Neuron (in vitro differentiated cells): ENCODE data around the gene AKNA.

ENCODE experiments used
- H2AFZ ChIP-seq: one replicate; pipeline ENCODE4 v1.6.1; 2013; ENCODE audit warnings: low read depth, mild to moderate bottlenecking, inconsistent platforms, low read length, moderate library complexity
- H3K27me3 ChIP-seq: one replicate; pipeline ENCODE4 v1.6.1; 2013; ENCODE audit warnings: low read length; ENCODE audit not compliant: insufficient read depth
- H3K36me3 ChIP-seq: one replicate; pipeline ENCODE4 v1.6.1; 2013; ENCODE audit warnings: low read length; ENCODE audit not compliant: insufficient read depth
- H3K4me1 ChIP-seq: one replicate; pipeline ENCODE4 v1.6.1; 2013; ENCODE audit warnings: low read length; ENCODE audit not compliant: insufficient read depth
- H3K4me3 ChIP-seq: 2 replicates; pipeline ENCODE4 v1.5.1; 2013; ENCODE audit warnings: mild to moderate bottlenecking, low read length, moderate library complexity
- H3K9me3 ChIP-seq: one replicate; pipeline ENCODE4 v1.6.1; 2013; ENCODE audit warnings: low read length

Gene AKNA

GRCh38 chr9:114366334-114367128, 21.3 kb downstream of the AKNA start:
- Histone ChIP-seq H3K4me1 (peaks cover 18% of the 10 kb centered on the region), H3K4me3 (no peak overlapping the region), H2AFZ (no peak overlapping the region), H3K27me3 (no peaks in the 10 kb centered on the region), H3K9me3 (no peaks in the 10 kb centered on the region), H3K36me3 (peaks cover 7% of the 10 kb centered on the region)

- Histone ChIP-seq H3K36me3 (peaks cover 18% of the 10 kb centered on the region), H3K4me1 (peaks cover 5% of the 10 kb centered on the region), H3K27me3 (no peaks in the 10 kb centered on the region), H3K9me3 (no peaks in the 10 kb centered on the region), H2AFZ (no peak overlapping the region), H3K4me3 (no peak overlapping the region)
Measured at GRCh38 chr9:114365194-114365593, 22.6 kb downstream of the AKNA start.

- Histone ChIP-seq H2AFZ (no peak overlapping the region), H3K36me3 (peaks cover 25% of the 10 kb centered on the region)
Measured at GRCh38 chr9:114364134-114365041, 23.4 kb downstream of the AKNA start.

GRCh38 chr9:114363424-114363823, 24.4 kb downstream of the AKNA start:
- H2AFZ ChIP-seq: no peak overlapping the region
- peaks cover 26% of the 10 kb centered on the region for H3K36me3 ChIP-seq
- H3K27me3 ChIP-seq: no peaks in the 10 kb centered on the region
- H3K4me3 ChIP-seq: no peak overlapping the region
- no peaks in the 10 kb centered on the region for H3K4me1 ChIP-seq
- H3K9me3 ChIP-seq: no peaks in the 10 kb centered on the region

More at GRCh38 chr9:114364134-114365041, 23.4 kb downstream of the AKNA start:
- H3K27me3 ChIP-seq: no peaks in the 10 kb centered on the region
- H3K4me1 ChIP-seq: no peaks in the 10 kb centered on the region
- no peaks in the 10 kb centered on the region for H3K9me3 ChIP-seq
- H3K4me3 ChIP-seq: no peak overlapping the region

- no peaks in the 10 kb centered on the region for H3K4me1 ChIP-seq
- H3K4me3 ChIP-seq: no peak overlapping the region
- H3K9me3 ChIP-seq: no peaks in the 10 kb centered on the region
- no peaks in the 10 kb centered on the region for H3K27me3 ChIP-seq
- peaks cover 31% of the 10 kb centered on the region for H3K36me3 ChIP-seq
- H2AFZ ChIP-seq: no peak overlapping the region
Measured at GRCh38 chr9:114362394-114362793, 25.4 kb downstream of the AKNA start.

DNA sequence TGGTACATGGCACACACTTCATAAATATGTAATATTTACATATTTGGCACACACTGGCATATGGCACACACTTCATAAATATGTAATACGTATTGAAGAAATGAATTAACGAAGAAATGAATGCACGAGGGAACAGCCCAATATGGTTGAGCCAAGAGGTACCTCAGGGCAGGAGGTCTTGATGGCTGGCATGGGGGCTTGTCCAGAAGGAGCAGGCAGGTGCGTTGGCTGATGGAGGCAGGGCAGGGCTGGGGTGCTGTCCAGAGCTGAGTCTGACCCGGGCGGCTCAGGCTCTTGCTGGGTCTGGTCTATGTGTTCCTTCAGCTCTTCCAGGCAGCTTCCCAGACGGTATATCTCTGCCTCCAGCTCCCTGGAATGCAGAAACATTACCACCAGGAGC, 26.2 kb downstream of the AKNA start:
- Histone ChIP-seq H3K4me3 (no peak overlapping the region), H3K27me3 (no peaks in the 10 kb centered on the region), H2AFZ (no peak overlapping the region), H3K36me3 (peaks cover 38% of the 10 kb centered on the region), H3K4me1 (no peaks in the 10 kb centered on the region), H3K9me3 (no peaks in the 10 kb centered on the region)

GRCh38 chr9:114359801-114360200, 28.0 kb downstream of the AKNA start:
- Histone ChIP-seq H3K4me1 (no peaks in the 10 kb centered on the region), H3K36me3 (peaks cover 46% of the 10 kb centered on the region), H3K27me3 (no peaks in the 10 kb centered on the region), H3K9me3 (no peaks in the 10 kb centered on the region), H2AFZ (no peak overlapping the region), H3K4me3 (no peak overlapping the region)

- H3K4me1 ChIP-seq: no peaks in the 10 kb centered on the region
- no peaks in the 10 kb centered on the region for H3K9me3 ChIP-seq
- H3K4me3 ChIP-seq: no peak overlapping the region
- H3K36me3 ChIP-seq: peaks cover 43% of the 10 kb centered on the region
- H2AFZ ChIP-seq: no peak overlapping the region
- no peaks in the 10 kb centered on the region for H3K27me3 ChIP-seq
Measured at GRCh38 chr9:114357911-114358328, 29.9 kb downstream of the AKNA start.

DNA sequence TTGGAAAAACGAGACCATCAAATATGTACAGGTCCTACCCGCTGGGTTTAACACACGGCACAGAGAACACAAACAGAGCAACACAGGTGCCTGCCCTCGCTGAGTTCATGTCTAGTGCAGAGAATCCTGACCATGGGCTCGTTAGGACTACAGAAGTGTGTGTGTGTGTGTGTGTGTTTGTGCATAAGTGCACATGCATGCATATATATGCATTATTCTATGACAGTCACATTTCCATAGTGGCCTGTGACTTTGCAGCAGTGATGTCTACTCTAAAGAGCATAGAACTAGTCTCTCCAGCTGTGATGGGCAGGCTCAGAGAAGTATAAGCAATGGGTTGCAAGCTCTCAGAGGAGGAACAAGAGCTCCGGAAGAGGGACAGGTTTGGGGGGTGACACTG, 30.4 kb downstream of the AKNA start:
- Histone ChIP-seq H3K4me1 (no peaks in the 10 kb centered on the region), H3K36me3 (peaks cover 43% of the 10 kb centered on the region), H3K9me3 (no peaks in the 10 kb centered on the region), H3K4me3 (no peak overlapping the region), H3K27me3 (no peaks in the 10 kb centered on the region), H2AFZ (no peak overlapping the region)

- Histone ChIP-seq H3K36me3 (peaks cover 43% of the 10 kb centered on the region), H2AFZ (no peak overlapping the region), H3K4me3 (no peak overlapping the region), H3K27me3 (no peaks in the 10 kb centered on the region), H3K9me3 (no peaks in the 10 kb centered on the region), H3K4me1 (no peaks in the 10 kb centered on the region)
Measured at GRCh38 chr9:114356792-114357191, 31.0 kb downstream of the AKNA start.

DNA sequence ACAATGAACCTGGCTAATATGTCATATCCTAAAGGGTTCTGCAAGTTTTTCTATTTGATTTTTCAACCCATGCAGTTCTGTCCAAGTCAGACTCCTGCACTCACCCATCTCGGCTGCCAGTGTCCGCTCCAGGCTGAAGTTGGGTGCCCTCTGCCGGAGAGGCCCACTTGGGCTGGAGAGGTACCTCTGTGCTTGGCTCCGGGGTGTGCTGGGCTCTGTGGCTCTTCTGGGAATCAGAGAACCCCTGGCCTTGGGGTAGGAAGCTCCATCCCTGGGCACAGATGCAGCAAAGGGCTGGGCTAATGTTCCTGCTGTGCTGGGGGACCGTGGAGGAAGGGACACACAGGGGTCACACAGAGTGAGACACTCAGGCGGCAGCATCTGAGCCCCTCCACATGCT, 32.0 kb downstream of the AKNA start:
- Histone ChIP-seq H2AFZ (no peak overlapping the region), H3K4me3 (no peak overlapping the region), H3K4me1 (no peaks in the 10 kb centered on the region), H3K27me3 (no peaks in the 10 kb centered on the region), H3K36me3 (peaks cover 38% of the 10 kb centered on the region), H3K9me3 (no peaks in the 10 kb centered on the region)

DNA sequence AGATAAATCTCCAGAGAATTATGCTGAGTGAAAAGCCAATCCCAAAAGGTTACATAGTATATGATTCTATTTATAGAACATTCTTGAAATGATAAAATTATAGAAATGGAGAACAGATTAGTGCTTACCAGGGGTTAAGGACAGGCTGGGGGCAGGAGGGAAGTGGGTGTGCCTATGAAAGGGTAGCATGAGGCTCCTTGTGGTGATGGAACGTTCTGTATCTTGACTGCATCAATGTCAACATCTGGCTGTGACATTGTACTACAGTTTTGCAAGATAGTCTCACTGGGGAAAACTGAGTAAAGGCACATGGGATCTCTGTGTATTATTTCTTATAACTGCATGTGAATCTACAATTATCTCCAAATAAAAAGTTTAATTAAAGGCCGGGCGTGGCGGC, 35.9 kb downstream of the AKNA start:
- H3K4me1 ChIP-seq: peaks cover 10% of the 10 kb centered on the region
- H3K9me3 ChIP-seq: no peaks in the 10 kb centered on the region
- no peaks in the 10 kb centered on the region for H3K27me3 ChIP-seq
- peaks cover 19% of the 10 kb centered on the region for H3K36me3 ChIP-seq
- H3K4me3 ChIP-seq: no peak overlapping the region
- H2AFZ ChIP-seq: no peak overlapping the region

- Histone ChIP-seq H3K4me3 (no peak overlapping the region), H3K36me3 (peaks cover 18% of the 10 kb centered on the region), H3K9me3 (no peaks in the 10 kb centered on the region), H3K27me3 (no peaks in the 10 kb centered on the region), H2AFZ (no peak overlapping the region), H3K4me1 (peaks cover 10% of the 10 kb centered on the region)
Measured at GRCh38 chr9:114350636-114351401, 37.0 kb downstream of the AKNA start.
